ENCODE results near the gene GNAO1. TPM values are rescaled to one million over a fixed set of nuclear protein-coding genes. Genes with fewer than 3 reads are reported as not detected.

Gene GNAO1
- total RNA-seq, 1 donor from 2014 or later = 0.64 TPM

GRCh38 chr16:56294579-56294978 lies 103.3 kb downstream of the GNAO1 start:
- no peak for ATAC-seq

- ATAC-seq = no peak
These were observed 103.9 kb downstream of the GNAO1 start for GRCh38 chr16:56295059-56295665.

GRCh38 chr16:56295739-56296527 lies 104.6 kb downstream of the GNAO1 start:
- ATAC-seq = no peak

GRCh38 chr16:56297684-56298083 lies 106.4 kb downstream of the GNAO1 start:
- ATAC-seq = no peak

GRCh38 chr16:56298116-56298515 lies 106.8 kb downstream of the GNAO1 start:
- no peak for ATAC-seq

- peak; percentile 48 for ATAC-seq
These were observed 107.8 kb downstream of the GNAO1 start for GRCh38 chr16:56298948-56299596.

GRCh38 chr16:56300242-56300623 lies 108.9 kb downstream of the GNAO1 start:
- ATAC-seq = no peak

GRCh38 chr16:56300891-56301850 lies 109.9 kb downstream of the GNAO1 start:
- ATAC-seq = peak; percentile 61

GRCh38 chr16:56302506-56302905 lies 111.2 kb downstream of the GNAO1 start:
- ATAC-seq = no peak

- ATAC-seq = no peak
These were observed 111.9 kb downstream of the GNAO1 start for GRCh38 chr16:56303066-56303715.

GRCh38 chr16:56303880-56304279 lies 112.6 kb downstream of the GNAO1 start:
- no peak for ATAC-seq

- no peak for ATAC-seq
These were observed 114.8 kb downstream of the GNAO1 start for GRCh38 chr16:56305956-56306565.

GRCh38 chr16:56306690-56307533 lies 115.6 kb downstream of the GNAO1 start:
- ATAC-seq = no peak

- no peak for ATAC-seq
These were observed 116.2 kb downstream of the GNAO1 start for GRCh38 chr16:56307534-56307873.

GRCh38 chr16:56309008-56309407 lies 117.7 kb downstream of the GNAO1 start:
- ATAC-seq = no peak

- ATAC-seq = no peak
These were observed 119.4 kb downstream of the GNAO1 start for GRCh38 chr16:56310690-56311089.

GRCh38 chr16:56311208-56312027 lies 120.1 kb downstream of the GNAO1 start:
- peak; percentile 20 for ATAC-seq

- ATAC-seq = no peak
These were observed 120.7 kb downstream of the GNAO1 start for GRCh38 chr16:56312028-56312300.

- no peak for ATAC-seq
These were observed 121.3 kb downstream of the GNAO1 start for GRCh38 chr16:56312556-56312955.

- no peak for ATAC-seq
These were observed 123.1 kb downstream of the GNAO1 start for GRCh38 chr16:56314244-56314850.

All from esophagus mucosa (tissue), 1 donor.